ENCODE data around the gene ST3GAL3. TPM values are rescaled to one million over a fixed set of nuclear protein-coding genes. Genes with fewer than 3 reads are reported as not detected.

Gene ST3GAL3
- total and polyA plus RNA-seq, 2 of the 13 experiments (the other 11 are each of a cell fraction or from before 2014, with no cell fraction given): 5.1 to 8.1 TPM

DNA sequence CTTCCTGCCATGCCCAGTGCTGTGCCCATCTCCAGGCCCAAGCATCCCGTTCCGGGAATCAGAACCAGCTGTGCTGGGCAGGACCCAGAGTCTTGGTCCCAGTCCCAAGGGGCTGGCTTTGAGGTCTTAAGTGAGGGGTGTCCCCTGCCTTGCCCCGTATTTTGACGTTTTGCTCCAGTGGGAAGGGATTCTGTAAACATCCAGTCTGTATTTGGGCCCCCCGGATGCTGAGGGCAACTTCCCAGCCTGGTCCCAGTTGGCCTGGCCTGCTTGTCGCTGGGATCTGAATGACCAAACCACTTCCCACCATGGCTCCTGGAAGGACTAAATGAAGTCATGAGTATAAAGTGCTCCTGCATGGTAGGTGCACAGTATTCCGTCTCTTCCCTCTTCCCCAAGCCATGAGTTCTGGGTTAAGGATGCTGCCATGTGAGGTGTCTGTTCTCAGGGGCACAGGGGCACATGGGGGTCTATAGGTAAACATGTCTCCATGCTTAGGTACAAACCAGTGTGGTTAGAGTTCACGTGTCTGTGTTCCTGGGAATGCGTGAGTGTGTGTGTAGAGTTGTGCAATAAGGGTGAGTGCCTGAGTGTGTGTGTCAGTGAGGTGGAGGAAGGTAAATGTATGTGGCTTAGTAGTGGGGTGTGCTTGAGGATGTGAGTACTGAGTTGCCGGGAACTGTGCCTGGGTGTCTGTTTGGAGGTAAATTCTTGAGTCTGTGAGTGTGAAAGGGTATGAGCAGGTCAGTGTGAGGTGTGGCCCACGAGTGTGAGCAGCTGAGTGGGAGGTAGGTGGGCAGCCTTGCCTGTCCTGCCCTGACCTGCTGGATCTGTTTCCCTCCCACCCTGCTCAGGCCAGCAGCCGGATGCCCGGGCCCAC is 273.2 kb downstream of the ST3GAL3 start (continued):
- TF ChIP-seq ZBTB46 (CRISPR knock-in tag; IDR thresholded peaks at IDR 0.05; ENCODE audit: borderline replicate concordance) (peak; percentile 27; the same call in 1 of the 2 replicates), FOXC1 (CRISPR knock-in tag; IDR thresholded peaks at IDR 0.05; ENCODE audit: borderline replicate concordance) (no peak), JUN (CRISPR knock-in tag; IDR thresholded peaks at IDR 0.05) (0 out of 2 replicates have a peak, but pooled peaks have one; percentile 42), BHLHE40 (IDR thresholded peaks at IDR 0.05; ENCODE audit: low read length) (peak; percentile 71), MLLT10 (CRISPR knock-in tag; IDR thresholded peaks at IDR 0.05) (no peak), ATAD3A (CRISPR knock-in tag; IDR thresholded peaks at IDR 0.05) (no peak), ZMYM4 (CRISPR knock-in tag; IDR thresholded peaks at IDR 0.05) (no peak), NFKB2 (CRISPR knock-in tag; IDR thresholded peaks at IDR 0.05; ENCODE audit: borderline replicate concordance) (no peak), TBX3 (IDR thresholded peaks at IDR 0.05; ENCODE audit: borderline replicate concordance) (peak; percentile 18; the same call in 1 of the 2 replicates), PHF21A (CRISPR knock-in tag; IDR thresholded peaks at IDR 0.05) (0 out of 2 replicates have a peak, but pooled peaks have one; percentile 2)
- TF ChIP-seq, protein P1, sequence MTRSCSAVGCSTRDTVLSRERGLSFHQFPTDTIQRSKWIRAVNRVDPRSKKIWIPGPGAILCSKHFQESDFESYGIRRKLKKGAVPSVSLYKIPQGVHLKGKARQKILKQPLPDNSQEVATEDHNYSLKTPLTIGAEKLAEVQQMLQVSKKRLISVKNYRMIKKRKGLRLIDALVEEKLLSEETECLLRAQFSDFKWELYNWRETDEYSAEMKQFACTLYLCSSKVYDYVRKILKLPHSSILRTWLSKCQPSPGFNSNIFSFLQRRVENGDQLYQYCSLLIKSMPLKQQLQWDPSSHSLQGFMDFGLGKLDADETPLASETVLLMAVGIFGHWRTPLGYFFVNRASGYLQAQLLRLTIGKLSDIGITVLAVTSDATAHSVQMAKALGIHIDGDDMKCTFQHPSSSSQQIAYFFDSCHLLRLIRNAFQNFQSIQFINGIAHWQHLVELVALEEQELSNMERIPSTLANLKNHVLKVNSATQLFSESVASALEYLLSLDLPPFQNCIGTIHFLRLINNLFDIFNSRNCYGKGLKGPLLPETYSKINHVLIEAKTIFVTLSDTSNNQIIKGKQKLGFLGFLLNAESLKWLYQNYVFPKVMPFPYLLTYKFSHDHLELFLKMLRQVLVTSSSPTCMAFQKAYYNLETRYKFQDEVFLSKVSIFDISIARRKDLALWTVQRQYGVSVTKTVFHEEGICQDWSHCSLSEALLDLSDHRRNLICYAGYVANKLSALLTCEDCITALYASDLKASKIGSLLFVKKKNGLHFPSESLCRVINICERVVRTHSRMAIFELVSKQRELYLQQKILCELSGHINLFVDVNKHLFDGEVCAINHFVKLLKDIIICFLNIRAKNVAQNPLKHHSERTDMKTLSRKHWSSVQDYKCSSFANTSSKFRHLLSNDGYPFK (CRISPR knock-in tag; IDR thresholded peaks at IDR 0.05; ENCODE audit: borderline replicate concordance): 0 out of 2 replicates have a peak, but pooled peaks have one; percentile 28
- TF ChIP-seq, protein P2, sequence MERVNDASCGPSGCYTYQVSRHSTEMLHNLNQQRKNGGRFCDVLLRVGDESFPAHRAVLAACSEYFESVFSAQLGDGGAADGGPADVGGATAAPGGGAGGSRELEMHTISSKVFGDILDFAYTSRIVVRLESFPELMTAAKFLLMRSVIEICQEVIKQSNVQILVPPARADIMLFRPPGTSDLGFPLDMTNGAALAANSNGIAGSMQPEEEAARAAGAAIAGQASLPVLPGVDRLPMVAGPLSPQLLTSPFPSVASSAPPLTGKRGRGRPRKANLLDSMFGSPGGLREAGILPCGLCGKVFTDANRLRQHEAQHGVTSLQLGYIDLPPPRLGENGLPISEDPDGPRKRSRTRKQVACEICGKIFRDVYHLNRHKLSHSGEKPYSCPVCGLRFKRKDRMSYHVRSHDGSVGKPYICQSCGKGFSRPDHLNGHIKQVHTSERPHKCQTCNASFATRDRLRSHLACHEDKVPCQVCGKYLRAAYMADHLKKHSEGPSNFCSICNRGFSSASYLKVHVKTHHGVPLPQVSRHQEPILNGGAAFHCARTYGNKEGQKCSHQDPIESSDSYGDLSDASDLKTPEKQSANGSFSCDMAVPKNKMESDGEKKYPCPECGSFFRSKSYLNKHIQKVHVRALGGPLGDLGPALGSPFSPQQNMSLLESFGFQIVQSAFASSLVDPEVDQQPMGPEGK (CRISPR knock-in tag; IDR thresholded peaks at IDR 0.05): 0 out of 2 replicates have a peak, but pooled peaks have one; percentile 13

Small RNAs within 50 kb of the gene (microRNA-seq; reads per million reads assigned to microRNA genes)
- gene MIR6079: not detected

Small RNAs within 50 kb of the gene (small RNA-seq; reads per million reads assigned to genes)
- 0 reads per million in 3 experiments for gene AL451062.2 (ENCODE audit: insufficient read depth in 2 of 3, insufficient read length in 3 of 3, low read depth in 2 of 3, low replicate concordance in 1 of 3)
- 0 reads per million in 3 experiments for gene RF00026 (ENCODE audit: insufficient read depth in 2 of 3, insufficient read length in 3 of 3, low read depth in 2 of 3, low replicate concordance in 1 of 3)

Other genes starting within 250 kb of the ST3GAL3 start
- gene PTPRF, start 176.7 kb upstream of the ST3GAL3 start, total RNA-seq (2016; rRNA removed; fragmentation: Illumina TruSeq; extraction: Trizol): 47.3 and 55.9 TPM in 2 replicates
- gene PTPRF, start 176.7 kb upstream of the ST3GAL3 start, polyA plus RNA-seq (2011; rRNA removed): 167 and 213 TPM in 2 replicates
- gene KDM4A, start 57.4 kb upstream of the ST3GAL3 start, total RNA-seq (2016; rRNA removed; fragmentation: Illumina TruSeq; extraction: Trizol): 20.9 and 27.4 TPM in 2 replicates
- 8.7 and 9.7 TPM in 2 replicates for gene KDM4A, start 57.4 kb upstream of the ST3GAL3 start, polyA plus RNA-seq (2011; rRNA removed)
- gene ARTN, start 226.3 kb downstream of the ST3GAL3 start, total RNA-seq (2016; rRNA removed; fragmentation: Illumina TruSeq; extraction: Trizol): 0.62 TPM in 1 of 2 replicates, not detected in the other
- 0.11 and 0.21 TPM in 2 replicates for gene ARTN, start 226.3 kb downstream of the ST3GAL3 start, polyA plus RNA-seq (2011; rRNA removed)
- gene IPO13, start 239.4 kb downstream of the ST3GAL3 start, total RNA-seq (2016; rRNA removed; fragmentation: Illumina TruSeq; extraction: Trizol): 14.3 and 15.6 TPM in 2 replicates
- gene IPO13, start 239.4 kb downstream of the ST3GAL3 start, polyA plus RNA-seq (2011; rRNA removed): 12.9 and 15.0 TPM in 2 replicates

All from HepG2 (cell line).